Stimulated activated CD4-positive, alpha-beta T cell treated with anti-CD3 and anti-CD28 coated beads, TNF-alpha, amount 100 ng/mL, for 24 hours (primary cell): ENCODE results near the gene VKORC1.
"Not testable (repeated sequence)": the region's sequence is repeated elsewhere in the genome, so short reads cannot be mapped to it uniquely, and the experiment has no call there.

Experiments used
- DNase-seq, 3 experiments: peaks; one replicate each; pipeline ENCODE4 v3.0.0-alpha.2; 2020; ENCODE audit warnings: low read depth in 3 of 3

Gene VKORC1

DNA sequence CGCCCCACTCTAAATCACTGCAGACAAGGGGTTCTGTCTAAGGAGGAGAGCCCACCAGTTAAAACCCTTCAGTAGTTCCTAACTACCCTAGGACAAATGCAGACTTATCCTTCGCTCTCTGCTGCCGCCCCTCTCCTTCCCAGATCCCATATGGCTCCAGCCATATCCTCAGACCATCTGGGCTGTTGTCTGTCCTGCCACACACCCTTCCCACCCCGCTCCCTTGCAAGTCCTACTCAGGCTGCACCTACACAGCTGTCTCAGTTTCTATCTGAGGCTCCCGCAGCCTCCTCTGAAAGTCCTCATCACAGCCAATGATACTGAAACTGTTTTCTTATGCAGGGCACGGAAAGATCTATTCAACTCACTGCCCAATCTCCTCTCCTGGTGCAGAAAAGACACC is 12.9 kb upstream of the VKORC1 start:
- peak in 1 of 3 experiments; percentile 44 for DNase-seq

DNA sequence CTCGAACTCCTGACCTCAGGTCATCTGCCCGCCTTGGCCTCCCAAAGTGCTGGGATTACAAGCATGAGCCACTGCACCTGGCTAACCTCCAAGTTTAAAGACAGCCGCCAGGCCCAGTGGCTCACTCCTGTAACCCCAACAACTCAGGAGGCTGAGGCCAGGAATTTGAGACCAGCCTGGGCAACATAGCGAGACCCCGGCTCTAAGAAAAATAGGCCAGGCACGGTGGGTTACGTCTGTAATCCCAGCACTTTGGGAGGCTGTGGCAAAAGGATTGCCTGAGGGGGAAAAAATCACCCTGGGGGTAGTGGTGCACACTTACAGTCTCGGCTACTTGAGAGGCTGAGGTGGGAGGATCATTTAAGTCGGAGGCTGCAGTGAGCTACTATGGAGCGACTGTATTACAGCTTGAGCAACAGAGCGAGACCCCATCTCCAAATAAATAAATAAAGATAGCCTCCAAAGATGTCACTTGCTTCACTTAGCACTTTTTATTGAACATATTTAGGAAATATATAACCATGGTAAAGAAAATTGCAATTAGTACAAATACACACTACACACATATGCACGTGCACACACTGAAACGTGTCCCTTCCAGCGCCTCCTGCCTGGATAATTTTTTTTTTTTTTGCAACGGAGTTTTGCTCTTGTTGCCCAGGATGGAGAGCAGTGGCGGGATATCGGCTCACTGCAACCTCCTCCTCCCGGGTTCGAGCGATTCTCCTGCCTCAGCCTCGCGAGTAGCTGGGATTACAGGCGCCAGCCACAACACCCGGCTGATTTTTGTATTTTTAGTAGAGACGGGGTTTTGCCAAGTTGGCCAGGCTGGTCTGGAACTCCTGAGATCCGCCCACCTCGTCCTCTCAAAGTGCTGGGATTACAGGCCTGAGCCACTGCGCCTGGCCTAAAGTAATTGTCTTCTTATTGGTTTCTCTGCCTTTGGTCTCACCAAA is 12.2 kb upstream of the VKORC1 start:
- no peak for DNase-seq

DNA sequence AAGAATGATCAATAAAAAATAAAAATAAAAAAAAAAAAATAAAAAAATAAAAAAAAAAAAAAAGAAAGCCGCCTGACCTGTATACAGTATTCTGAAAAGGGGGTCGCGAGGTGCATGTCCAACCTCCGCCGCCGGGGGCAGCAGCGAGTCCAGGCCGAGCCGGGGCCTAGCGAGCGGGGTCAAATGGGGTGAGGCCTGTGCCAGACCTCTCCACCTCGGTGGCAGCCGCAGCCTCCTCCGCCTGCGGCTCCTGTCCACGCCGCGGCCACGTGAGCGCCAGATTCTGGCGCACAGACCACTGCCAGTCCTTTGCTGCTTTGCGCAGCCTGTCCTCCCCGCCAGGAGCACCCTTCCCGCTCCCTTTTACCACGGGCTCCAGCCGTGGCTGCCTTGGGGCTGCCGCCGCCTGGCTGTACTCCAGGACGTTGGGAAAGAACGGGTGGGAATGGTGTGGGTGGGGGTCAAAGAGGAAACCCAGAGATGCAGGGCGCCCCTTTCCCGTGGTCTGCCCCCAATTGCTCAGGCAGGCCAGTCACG is 11.1 kb upstream of the VKORC1 start:
- DNase-seq: peak; percentile 54 to 82 (median 75)

DNA sequence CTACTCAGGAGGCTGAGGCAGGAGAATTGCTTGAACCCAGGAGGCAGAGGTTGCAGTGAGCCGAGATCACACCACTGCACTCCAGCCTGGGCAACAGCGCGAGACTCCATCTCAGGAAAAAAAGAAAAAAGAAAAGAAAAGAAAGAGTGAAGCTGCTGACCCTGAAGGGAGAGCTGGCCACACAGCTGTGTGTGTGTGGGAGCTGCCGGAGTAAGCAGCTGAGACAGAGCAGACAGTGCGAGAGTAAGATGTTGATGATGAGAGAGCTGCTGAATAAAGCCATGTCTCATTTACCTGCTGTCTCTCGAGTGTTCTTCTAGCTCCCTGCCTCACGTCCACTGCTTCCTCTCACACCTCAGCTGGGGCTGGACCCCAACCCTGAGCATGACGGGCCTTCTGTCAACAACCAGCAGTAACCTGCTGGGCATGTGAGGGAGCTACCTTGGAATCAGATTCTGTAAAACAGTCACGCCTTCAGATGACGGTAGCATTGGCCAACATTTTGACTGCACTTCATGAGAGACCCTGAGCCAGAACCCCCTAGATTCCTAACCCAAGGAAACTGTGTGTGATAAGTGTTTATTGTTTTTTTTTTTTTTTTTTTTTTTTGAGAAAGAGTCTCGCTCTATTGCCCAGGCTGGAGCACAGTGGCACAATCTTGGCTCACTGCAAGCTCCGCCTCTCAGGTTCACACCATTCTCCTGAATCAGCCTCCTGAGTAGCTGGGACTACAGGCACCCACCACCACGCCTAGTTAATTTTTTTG is 6.5 kb upstream of the VKORC1 start:
- not testable (repeated sequence) for DNase-seq

DNA sequence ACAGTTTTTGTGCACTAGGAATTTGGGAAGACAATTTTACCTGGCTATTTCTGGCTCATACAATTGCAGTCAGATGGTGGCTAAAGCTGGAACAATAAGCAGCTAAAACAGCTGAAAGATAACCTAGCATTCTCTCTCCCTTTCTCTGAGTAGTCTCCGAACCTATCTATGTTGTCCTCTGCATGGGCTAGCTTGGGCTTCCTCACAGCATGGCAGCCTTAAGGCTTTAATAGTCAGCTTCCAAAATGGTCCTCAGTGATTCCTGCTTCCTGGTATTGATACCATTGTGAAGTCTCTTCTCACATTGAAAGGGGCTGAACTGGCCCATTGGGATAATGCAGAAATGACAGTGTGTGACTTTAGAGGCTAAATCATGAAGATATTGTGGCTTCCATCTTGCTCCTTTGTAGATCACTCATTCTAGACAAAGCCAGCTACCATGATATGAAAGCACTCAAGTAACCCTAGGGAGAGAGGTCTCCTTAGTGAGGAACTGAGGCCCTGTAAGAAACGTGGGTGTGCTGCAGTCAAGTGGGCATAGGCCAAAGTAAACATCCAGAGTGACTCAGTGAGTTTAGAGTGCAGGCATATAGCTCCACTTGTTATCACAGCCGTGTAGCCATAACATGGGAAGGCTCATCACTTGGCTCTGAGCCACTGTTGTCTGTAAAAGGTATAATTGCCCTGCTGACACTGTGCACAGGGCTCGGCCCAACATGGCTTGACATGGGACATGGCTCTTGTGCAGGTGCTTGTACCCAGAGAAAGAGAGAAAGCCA is 5.5 kb upstream of the VKORC1 start:
- DNase-seq: no peak

DNA sequence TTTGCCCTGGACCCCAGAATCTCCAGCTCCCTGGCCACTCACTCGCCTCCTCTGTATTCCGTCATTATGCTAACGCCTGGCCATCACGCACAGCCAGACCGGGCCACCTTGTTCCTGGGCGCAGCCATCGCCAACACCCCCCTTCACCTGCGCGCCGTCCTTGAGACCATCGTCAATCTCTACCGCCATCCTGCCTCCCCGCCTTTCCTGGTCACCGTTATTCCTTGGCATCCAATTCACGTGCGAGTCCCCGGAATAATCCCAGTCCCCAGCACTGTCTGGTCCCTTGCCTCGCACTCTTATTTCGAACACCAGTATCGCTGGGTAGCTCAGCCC is 541 bp downstream of the VKORC1 start:
- DNase-seq: no peak

DNA sequence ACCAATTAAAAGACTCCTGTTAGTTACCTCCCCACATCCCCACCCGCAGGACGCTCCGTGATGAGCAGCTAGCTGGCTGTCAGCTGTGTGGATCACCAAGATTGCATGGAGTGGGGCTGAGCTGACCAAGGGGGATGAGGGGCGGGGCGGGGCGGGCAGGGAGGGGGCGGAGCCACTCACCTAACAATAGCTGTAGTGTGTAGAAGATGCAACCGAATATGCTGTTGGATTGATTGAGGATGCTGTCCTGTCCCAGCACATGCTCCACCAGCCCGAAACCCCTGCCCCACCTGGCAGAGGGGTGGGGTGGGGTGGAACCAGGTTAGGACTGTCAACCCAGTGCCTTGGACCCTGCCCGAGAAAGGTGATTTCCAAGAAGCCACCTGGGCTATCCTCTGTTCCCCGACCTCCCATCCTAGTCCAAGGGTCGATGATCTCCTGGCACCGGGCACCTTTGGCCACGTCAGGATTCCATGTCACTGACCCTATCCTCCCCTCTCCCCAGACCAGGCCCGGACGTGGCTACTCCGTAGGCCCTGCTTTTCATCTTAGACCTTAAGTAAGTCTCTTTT is 1.4 kb downstream of the VKORC1 start:
- DNase-seq: no peak

DNA sequence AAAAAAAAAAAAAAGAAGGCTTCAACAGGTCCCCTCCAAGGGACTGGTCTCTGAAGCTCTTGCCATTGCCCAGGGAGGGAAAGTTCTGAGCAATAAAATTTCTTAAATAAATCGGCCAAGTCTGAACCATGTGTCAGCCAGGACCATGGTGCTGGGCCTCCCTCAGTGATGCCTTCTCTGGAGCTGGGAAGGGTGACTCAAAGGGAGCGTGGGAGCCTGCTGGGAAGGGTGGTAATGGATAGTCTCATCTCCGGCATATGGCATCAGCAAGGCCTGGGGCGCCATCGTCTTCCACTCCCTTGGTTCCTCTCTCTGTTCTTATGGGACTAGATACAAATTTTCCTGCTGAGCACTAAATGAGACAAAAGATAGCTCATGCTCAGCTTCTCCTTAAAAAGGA is 2.3 kb downstream of the VKORC1 start:
- DNase-seq: no peak

DNA sequence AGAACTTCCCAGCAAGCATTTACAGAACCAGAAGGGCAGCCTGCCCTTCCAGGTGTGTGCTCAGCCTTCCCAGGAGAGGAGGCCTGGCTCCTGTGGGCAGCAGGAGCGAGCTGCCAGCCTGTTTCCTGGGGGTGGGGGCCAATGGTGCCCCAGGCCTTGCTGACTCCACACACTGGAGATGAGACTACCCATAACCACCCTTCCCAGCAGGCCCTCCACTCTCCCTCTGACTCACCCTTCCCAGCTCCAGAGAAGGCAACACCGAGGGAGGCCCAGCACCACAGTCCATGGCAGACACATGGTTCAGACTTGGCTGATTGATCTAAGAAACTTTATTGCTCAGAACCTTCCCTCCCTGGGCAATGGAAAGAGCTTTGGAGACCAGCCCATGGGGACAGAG is 4.1 kb downstream of the VKORC1 start:
- DNase-seq: no peak

DNA sequence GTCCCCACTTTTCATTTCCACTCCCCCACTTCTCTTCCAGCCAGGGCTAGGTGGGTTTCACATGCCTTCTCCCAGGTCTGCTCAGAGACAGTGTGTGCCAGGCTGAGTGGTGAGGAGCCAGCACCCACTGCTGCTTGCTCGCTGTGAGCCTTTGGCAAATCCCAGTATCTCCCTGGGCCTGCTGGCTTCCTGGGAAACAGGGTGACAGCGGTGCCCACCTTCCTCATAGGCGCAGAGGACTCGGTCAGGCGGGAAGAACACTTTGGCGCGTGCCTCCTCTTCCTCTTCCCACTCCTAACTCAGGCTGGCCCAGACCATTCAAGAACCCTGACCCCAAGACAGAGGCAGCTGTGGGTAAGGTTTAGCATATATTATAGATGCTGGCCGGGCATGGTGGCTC is 5.4 kb downstream of the VKORC1 start:
- no peak for DNase-seq

DNA sequence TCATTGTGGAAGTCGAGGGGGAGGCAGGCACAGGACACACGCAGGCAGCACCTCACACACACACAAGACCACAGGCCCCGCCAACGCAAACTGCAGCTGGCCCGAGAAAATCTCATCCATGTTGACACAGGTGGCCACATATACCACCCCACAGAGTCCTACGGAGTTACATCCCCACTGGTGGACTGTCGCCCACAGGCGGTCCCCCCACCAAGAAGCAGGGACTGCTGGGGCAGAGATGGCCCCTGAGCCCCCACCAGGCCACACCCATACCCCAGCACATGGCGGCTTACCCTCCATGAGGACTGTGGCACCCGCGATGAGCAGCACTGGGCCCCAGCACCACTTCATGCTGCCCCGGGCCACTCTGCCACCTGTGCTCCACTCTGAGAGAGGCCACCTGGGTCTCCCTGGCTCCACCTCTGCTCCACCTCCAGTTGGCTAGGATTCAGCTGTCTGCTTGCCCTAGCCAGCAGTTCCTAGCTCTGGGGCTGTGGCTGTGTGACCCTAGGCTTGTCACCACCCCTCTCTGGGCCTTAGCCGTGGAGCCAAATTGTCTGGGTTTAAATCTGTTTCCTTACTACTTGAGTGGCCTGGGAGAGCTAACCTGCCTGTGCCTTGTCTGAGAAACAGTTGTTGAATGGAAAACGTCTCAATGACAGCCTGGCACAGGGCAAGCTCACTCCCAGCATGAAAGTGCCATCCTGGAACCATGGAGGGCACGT is 6.0 kb downstream of the VKORC1 start, which contains the start of gene PRSS53:
Gene PRSS53, minus strand, starts transcription at position 485 of the 725 bp plus-strand sequence. Its CDS starts 134 bp downstream, at position 351.
- DNase-seq: no peak

DNA sequence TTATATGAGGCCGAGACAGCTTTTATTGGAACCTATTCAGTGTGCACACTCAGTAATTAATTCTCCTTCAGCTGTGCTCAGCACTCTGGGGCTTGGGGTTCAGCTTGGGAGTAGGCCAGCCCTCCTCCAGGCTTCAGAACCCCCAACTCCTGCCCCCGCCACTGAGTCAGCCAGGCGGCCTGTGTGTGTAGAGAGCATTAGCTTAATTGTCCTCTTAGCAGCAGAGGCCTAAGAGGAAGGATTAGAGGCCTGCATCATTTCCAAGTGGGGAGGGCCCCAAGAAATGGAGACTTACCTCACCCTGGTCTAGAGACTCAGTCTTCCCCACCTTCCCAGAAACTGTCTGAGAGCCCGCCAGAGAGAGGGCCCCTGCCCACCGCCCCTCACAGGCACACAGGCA is 6.6 kb downstream of the VKORC1 start:
- no peak for DNase-seq

DNA sequence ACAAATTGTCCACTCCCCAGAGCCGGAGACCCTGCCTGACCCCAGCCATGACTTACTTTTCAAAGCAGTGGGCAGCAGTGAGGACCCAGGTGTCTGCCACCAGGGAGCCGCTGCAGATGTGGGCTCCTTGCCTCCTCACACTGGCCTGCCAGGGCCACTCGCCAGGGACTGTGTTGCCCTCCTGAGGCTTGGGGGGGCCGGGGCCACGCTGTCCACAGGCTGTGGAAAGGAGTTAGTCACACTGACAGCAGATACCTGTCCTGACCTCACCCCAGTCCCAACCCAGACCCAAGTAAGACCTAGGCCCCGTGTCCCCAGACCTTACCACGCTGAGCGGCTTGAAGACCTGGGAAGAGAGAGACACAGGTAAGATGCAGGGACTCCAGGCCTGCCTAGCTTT is 7.1 kb downstream of the VKORC1 start:
- no peak for DNase-seq

DNA sequence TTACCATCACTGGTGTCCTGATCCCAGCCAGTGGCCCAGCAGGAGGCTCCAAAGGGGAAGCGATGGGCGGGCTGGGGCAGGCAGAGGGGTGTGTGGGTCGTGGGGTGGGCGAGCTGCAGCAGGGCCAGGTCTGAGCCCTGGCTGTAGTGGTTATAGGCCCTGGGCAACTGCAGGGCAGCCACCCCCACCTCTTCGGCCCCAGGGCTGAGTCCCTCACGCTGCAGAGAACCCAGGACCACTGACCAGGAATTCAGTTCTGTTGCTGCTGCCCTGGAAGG is 8.0 kb downstream of the VKORC1 start:
- DNase-seq: no peak

DNA sequence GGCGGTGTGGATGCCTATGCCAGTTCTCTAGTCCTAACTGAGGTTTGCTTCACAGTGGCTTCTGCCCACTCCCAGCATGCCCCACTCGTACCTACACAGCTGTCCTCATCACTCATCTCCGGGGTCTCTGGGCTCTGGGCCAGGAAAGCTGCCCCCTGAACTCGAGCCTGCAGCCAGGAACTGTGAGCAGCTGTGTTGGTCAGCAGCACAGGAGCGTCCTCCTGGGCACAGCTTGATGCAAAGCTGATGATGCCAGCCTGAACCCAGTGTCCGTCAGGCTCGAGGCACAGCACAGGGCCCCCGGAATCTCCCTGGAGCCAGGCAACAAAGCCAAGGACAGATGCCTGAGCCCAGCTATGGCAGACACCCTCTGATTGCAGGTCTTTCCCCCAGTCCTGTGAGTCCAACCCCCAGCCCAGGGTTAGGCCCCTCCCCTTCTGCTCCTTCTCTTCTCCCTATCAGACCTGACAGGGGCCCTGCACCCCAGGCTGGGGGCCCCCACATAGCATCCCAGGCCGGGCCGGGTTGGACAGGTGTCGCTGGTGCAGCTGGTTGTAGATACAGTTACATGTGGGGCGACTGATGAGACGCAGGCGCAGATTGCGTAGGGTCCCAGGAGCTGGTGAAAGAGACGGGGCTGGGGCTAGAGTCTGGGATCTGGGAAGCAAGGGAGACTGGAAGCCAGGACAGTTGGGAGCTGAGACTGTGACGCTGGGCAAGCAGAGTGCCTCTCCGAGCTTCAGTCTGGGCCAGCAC is 8.5 kb downstream of the VKORC1 start:
- no peak for DNase-seq

DNA sequence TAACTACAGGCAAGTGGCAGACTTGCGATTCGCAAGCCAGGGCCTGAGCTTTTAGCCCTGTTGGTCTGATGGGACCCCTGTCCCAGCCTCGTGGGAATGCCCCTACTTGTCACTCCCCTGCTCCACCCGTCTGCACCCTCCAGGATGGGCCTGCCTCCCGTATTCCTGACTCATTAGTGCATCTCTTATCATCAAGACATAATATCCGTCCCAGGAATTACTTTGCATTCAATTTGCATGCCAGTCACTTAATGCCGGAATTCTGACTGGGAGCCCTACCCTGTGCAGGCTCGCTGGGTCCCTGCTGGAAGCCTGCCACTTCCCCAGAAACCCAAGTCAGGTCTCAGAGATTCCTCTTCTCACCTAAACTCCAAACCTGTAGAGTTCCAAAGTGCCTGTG is 9.2 kb downstream of the VKORC1 start:
- no peak for DNase-seq

DNA sequence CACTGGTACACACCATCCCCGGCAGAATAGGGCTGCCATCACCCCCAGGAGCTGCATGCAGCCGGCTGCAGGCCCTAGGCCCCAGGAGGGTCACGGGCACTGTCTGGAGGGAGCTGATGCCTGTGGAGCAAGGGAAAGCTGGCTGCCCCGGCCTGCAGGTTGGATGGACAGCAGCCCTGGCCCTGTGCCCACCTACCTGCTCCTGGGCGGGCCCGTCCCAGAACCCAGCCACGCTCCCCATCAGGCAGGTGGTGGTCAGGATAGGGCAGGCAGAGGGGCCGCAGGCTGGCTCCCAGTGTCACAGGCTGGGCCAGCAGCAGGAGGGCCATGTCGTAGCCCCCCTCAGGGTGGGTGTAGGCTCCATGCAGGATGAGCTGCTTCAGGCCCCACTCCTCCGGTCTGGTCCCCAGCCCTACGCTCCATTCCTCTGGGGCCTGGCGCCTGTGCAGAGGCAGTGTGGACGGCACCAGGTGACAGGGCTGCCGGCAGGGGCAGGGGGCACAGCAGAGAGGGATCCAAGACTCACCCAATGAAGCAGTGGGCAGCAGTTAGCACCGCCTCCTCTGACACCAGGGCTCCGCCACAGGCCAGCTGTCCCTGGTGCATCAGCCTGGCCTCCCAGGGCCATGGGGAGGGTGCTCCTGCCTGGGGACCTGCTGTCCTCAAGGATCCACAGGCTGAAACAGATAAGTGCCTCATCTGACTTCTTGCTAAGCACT is 9.9 kb downstream of the VKORC1 start:
- DNase-seq: no peak

DNA sequence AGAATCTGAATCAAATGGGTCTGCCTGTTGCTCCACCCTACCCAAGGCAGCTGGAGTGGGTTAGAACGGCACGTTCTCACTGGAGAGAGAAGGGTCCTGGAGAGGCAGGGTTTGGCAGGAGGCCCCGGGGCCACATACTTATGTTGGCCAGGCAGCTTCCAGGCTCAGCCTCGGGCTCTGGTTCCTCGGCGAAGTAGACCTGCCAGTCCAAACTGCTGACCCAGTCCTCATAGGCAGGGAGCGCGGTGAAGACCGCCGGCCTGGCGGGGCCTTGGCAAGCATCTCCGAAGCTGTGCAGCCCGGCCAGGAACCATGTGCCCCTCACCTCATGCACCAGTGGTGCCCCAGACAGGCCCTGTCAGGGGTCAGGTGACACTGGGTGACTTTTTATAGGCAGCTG is 10.6 kb downstream of the VKORC1 start:
- DNase-seq: no peak

DNA sequence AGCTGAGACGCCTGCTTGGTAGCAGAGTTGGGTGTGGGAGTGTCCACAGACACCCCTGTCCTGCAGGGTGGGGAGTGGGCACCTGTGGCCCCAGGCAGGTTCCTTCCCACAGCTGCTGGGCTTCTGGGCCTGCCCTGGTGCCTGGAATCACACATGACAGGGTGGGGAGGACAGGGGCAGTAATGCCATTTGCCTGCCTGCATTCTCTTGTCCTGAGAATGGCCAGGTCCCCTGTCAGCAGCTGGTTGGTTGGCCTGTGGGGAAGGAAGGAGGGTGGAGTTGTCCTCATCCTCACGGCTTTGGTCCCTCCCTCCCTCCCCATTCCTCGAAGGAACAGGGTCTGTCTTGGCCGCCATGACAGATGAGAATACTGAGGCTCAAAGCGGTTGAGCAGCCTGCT is 11.0 kb downstream of the VKORC1 start:
- DNase-seq: no peak

DNA sequence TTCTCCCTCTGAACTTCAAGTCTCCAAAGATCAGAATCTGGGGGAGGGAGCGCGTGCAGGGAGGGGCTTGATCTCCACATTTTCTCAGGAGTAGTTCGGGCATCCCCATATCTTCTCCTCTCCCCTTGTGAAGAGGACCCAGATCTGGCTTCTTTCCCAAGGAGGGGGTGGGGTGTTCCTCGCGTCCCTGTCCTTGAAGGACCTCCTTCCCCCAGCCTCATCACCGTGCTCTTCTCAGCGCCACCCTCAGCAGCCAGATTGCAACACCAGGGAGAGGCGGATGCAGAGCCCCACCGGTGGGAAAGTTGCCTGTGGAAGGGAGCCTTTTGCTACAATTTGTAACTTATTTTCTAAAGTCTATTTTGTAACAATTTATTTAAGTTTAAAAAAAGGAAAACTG is 11.5 kb downstream of the VKORC1 start:
- no peak for DNase-seq
